ENCODE data around the gene MOV10. TPM values are rescaled to one million over a fixed set of nuclear protein-coding genes. Genes with fewer than 3 reads are reported as not detected.

Gene MOV10
- total and polyA plus RNA-seq, 2 donors (not counting 3 experiments of a cell fraction or from before 2014, with no cell fraction given): 97.1 to 113 TPM

DNA sequence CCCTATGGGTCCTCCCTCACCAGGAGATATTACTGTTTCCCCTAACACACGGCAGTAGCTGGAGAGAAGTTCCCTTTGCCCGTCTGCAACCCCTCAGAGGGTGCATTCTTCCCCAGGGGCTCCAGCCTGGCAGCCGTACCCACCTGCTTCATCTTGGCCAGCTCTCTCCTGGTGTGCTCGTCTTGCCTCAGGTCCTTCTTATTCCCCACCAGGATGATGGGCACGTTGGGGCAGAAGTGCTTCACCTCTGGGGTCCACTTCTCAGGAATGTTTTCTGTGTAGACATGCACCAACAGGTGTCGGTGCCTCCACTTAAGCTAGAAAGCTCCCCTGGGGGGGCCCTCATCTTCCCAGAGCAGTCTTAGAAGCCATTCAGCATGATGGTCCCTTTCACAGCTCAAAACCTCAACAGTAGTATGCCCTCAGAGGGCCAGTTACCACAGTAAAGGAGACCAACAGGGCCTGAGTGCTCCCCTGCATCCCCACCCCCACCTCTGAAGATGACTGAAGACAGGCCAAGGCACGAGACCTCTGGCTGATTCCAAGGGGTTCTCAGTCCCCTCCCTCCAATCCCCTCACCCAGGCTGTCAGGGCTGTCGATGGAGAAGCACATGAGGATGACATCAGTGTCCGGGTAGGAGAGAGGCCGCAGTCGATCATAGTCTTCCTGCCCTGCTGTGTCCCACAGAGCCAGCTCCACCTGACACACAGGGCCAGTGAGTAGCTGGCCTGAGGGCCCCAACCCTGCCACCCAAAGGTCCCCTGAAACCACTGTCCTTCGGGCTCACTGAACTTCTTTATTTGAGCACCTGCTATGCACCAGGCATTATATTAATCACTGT lies 28.2 kb downstream of the MOV10 start:
- H3K4me3 ChIP-seq (replicated peaks in 1 of 3; ENCODE audit: insufficient read depth in 1 of 3, low read depth in 1 of 3, low read length in 3 of 3): no peak overlapping the region
- peaks cover 74% of the 10 kb centered on the region for H3K4me1 ChIP-seq (ENCODE audit: control insufficient read depth, extremely low read depth, insufficient read depth, low read length)
- POLR2A ChIA-PET: interaction anchor here (1.0 kb wide), 1 partner anchor 12 kb away, joined by 4 read pairs; the partner anchor contains the start of gene PPM1J
- intact Hi-C loops (cut with micrococcal nuclease) (no loop called here), dilution Hi-C loops (cut with MboI; ENCODE audit: extremely low pct_ligation_motif_present, low sequenced_read_pairs) (no loop called here)
- CTCF ChIA-PET: interaction anchor here (1.5 to 1.6 kb wide), 2 partner anchors 29 to 312 kb away, joined by 4 to 6 read pairs; no protein-coding TSS in a partner anchor
- no peak overlapping the region for H2AFZ ChIP-seq (ENCODE audit: low read depth, low read length)
- H3K27ac ChIP-seq (ENCODE audit: insufficient read depth, low read depth, low read length): peak overlapping the region; percentile 88
- TF ChIP-seq MYC (IDR thresholded peaks at IDR 0.05; ENCODE audit: low read depth, low read length) (no peak), POLR2AphosphoS5 (IDR thresholded peaks at IDR 0.05; ENCODE audit: insufficient read depth, low read depth, low read length) (no peak), EZH2 (IDR thresholded peaks at IDR 0.05; ENCODE audit: borderline replicate concordance, low read depth, low read length, severe bottlenecking) (no peak), FOS (IDR thresholded peaks at IDR 0.05; ENCODE audit: borderline replicate concordance, insufficient read depth, low read length) (no peak), POLR2A (IDR thresholded peaks at IDR 0.05; ENCODE audit: low read depth, low read length) (no peak), GATA2 (IDR thresholded peaks at IDR 0.05; ENCODE audit: insufficient read depth, insufficient read length, low read depth, low read length) (no peak), JUN (IDR thresholded peaks at IDR 0.05; ENCODE audit: borderline replicate concordance, insufficient read depth, insufficient read length, low read depth) (no peak)
- TF ChIP-seq, protein P1, sequence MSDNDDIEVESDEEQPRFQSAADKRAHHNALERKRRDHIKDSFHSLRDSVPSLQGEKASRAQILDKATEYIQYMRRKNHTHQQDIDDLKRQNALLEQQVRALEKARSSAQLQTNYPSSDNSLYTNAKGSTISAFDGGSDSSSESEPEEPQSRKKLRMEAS (IDR thresholded peaks at IDR 0.05; ENCODE audit: insufficient read depth, insufficient read length): no peak
- TF ChIP-seq, protein P2, sequence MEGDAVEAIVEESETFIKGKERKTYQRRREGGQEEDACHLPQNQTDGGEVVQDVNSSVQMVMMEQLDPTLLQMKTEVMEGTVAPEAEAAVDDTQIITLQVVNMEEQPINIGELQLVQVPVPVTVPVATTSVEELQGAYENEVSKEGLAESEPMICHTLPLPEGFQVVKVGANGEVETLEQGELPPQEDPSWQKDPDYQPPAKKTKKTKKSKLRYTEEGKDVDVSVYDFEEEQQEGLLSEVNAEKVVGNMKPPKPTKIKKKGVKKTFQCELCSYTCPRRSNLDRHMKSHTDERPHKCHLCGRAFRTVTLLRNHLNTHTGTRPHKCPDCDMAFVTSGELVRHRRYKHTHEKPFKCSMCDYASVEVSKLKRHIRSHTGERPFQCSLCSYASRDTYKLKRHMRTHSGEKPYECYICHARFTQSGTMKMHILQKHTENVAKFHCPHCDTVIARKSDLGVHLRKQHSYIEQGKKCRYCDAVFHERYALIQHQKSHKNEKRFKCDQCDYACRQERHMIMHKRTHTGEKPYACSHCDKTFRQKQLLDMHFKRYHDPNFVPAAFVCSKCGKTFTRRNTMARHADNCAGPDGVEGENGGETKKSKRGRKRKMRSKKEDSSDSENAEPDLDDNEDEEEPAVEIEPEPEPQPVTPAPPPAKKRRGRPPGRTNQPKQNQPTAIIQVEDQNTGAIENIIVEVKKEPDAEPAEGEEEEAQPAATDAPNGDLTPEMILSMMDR (IDR thresholded peaks at IDR 0.05; ENCODE audit: extremely low read depth in 1 of 2, insufficient read depth in 1 of 2, low read depth in 1 of 2, low read length in 2 of 2): no peak
- no peak for FAIRE-seq
- no TSS peak for BruUV-seq (replicated peaks)
- peaks cover 48% of the 10 kb centered on the region for H3K79me2 ChIP-seq (ENCODE audit: control insufficient read depth, insufficient read depth, low read length)
- H4K20me1 ChIP-seq (replicated peaks; ENCODE audit: control insufficient read depth, extremely low read depth, insufficient read depth, low read length): no peaks in the 10 kb centered on the region
- no peak for DNase-seq (ENCODE audit: low read depth, low spot score)
- peaks cover 12 to 24% of the 10 kb centered on the region in 2 experiments for H3K36me3 ChIP-seq (ENCODE audit: control insufficient read depth in 2 of 2, extremely low read depth in 1 of 2, insufficient read depth in 2 of 2, low read length in 2 of 2)
- no peaks in the 10 kb centered on the region for H3K9me3 ChIP-seq (replicated peaks; ENCODE audit: control insufficient read depth, insufficient read depth, low read length)
- H3K9me1 ChIP-seq (replicated peaks; ENCODE audit: control insufficient read depth, extremely low read depth, insufficient read depth, low read length): no peaks in the 10 kb centered on the region
- H3K4me2 ChIP-seq (ENCODE audit: insufficient read depth, low read length): peak overlapping the region; percentile 15
- H3K27me3 ChIP-seq (ENCODE audit: control insufficient read depth in 2 of 2, insufficient read depth in 2 of 2, low read length in 2 of 2): no peaks in the 10 kb centered on the region
- H3K9ac ChIP-seq (replicated peaks; ENCODE audit: extremely low read depth, insufficient read depth, low read length): no peak overlapping the region
